Measurements from ENCODE around the gene SARDH.
"Not testable (repeated sequence)": the region's sequence is repeated elsewhere in the genome, so short reads cannot be mapped to it uniquely, and the experiment has no call there.

The SARDH gene

GRCh38 chr9:133760713-133761290, 22.6 kb upstream of the SARDH start:
- DNase-seq (ENCODE audit: low spot score) = no peak

- no peak for DNase-seq (ENCODE audit: low spot score)
These were observed 21.8 kb upstream of the SARDH start for GRCh38 chr9:133759946-133760345.

GRCh38 chr9:133759146-133759900, 21.2 kb upstream of the SARDH start:
- no peak for DNase-seq (ENCODE audit: low spot score)

- DNase-seq (ENCODE audit: low spot score) = no peak
These were observed 20.1 kb upstream of the SARDH start for GRCh38 chr9:133758228-133758627.

GRCh38 chr9:133754688-133755227, 16.6 kb upstream of the SARDH start:
- DNase-seq (ENCODE audit: low spot score) = no peak

GRCh38 chr9:133754187-133754586, 16.0 kb upstream of the SARDH start:
- DNase-seq (ENCODE audit: low spot score) = no peak

GRCh38 chr9:133752739-133753446, 14.7 kb upstream of the SARDH start:
- DNase-seq (ENCODE audit: low spot score) = no peak

GRCh38 chr9:133750982-133751649, 13.0 kb upstream of the SARDH start:
- DNase-seq (ENCODE audit: low spot score) = no peak

- DNase-seq (ENCODE audit: low spot score) = no peak
These were observed 9.2 kb upstream of the SARDH start for GRCh38 chr9:133747309-133747708.

GRCh38 chr9:133744528-133744927, 6.4 kb upstream of the SARDH start:
- not testable (repeated sequence) for DNase-seq (ENCODE audit: low spot score)

GRCh38 chr9:133742849-133743444, 4.8 kb upstream of the SARDH start:
- DNase-seq (ENCODE audit: low spot score) = peak; percentile 90

GRCh38 chr9:133742251-133742650, 4.1 kb upstream of the SARDH start:
- no peak for DNase-seq (ENCODE audit: low spot score)

- DNase-seq (ENCODE audit: low spot score) = no peak
These were observed 3.6 kb upstream of the SARDH start for GRCh38 chr9:133741716-133742115.

GRCh38 chr9:133740911-133741310, 2.8 kb upstream of the SARDH start:
- DNase-seq (ENCODE audit: low spot score) = no peak

- DNase-seq (ENCODE audit: low spot score) = no peak
These were observed 1.5 kb upstream of the SARDH start for GRCh38 chr9:133739408-133740280.

- no peak for DNase-seq (ENCODE audit: low spot score)
These were observed 581 bp upstream of the SARDH start for GRCh38 chr9:133738640-133739225.

GRCh38 chr9:133737071-133737773, 930 bp downstream of the SARDH start:
- DNase-seq (ENCODE audit: low spot score) = no peak

GRCh38 chr9:133735931-133736330, 2.2 kb downstream of the SARDH start:
- DNase-seq (ENCODE audit: low spot score) = no peak

- DNase-seq (ENCODE audit: low spot score) = no peak
These were observed 2.8 kb downstream of the SARDH start for GRCh38 chr9:133735415-133735775.

Data from SK-N-DZ (cell line).